ENCODE measurements around the gene RFFL. TPM values are rescaled to one million over a fixed set of nuclear protein-coding genes. Genes with fewer than 3 reads are reported as not detected.

RFFL gene
- total RNA-seq, 1 experiment from 2014 or later, result 40.3 TPM

DNA sequence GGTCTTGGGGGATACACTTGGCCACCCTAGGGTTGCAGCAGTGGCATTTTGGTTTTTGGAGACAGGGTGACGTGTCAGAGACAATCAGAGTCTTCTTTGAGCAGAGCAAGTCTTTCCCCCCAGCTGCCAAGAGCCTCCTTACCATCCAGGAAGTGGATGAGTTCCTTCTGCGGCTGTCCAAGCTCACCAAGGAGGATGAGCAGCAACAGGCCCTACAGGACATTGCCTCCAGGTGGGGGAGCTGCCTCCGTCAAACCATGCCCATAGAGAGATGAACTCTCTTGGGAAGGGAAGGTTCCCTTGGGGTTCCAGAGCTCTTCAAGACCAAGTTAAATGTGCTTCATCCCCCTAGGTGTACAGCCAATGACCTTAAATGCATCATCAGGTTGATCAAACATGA lies 71.9 kb downstream of the RFFL start:
- intact Hi-C loops (cut with micrococcal nuclease), result loop anchor here (10.0 kb wide), 1 partner anchor 567 kb away; no protein-coding TSS in a partner anchor
- BruUV-seq (replicated peaks), result no TSS peak
- ATAC-seq, result no peak
- H3K4me3 ChIP-seq (replicated peaks in 1 of 2; ENCODE audit: low read depth in 1 of 2, low read length in 2 of 2), result no peak overlapping the region
- no peak overlapping the region for H3K4me2 ChIP-seq (ENCODE audit: low read length)
- ChIA-PET RAD21 (ENCODE audit: low non-redundant PET in 1 of 2, low total read pairs in 2 of 2, uncharacterized antibody in 2 of 2, unreplicated experiment in 2 of 2) (no interaction called here), CTCF (interaction anchor here (1.2 kb wide), 1 partner anchor 8 kb away, joined by 4 read pairs; no protein-coding TSS in a partner anchor), POLR2A (interaction anchor here (0.6 kb wide), 1 partner anchor 74 kb away, joined by 3 read pairs; no protein-coding TSS in a partner anchor)
- H3K9me3 ChIP-seq (ENCODE audit: control insufficient read depth in 1 of 2, insufficient read depth in 1 of 2, low read depth in 1 of 2, low read length in 2 of 2), result no peaks in the 10 kb centered on the region
- H3K36me3 ChIP-seq (ENCODE audit: control insufficient read depth in 1 of 2, insufficient read depth in 2 of 2, low read length in 2 of 2), result peaks cover 43 to 59% of the 10 kb centered on the region in 2 experiments; a peak in 3 of 4 replicates
- H3K4me1 ChIP-seq (ENCODE audit: control insufficient read depth in 1 of 2, insufficient read depth in 2 of 2, low read length in 2 of 2), result no peaks in the 10 kb centered on the region
- TF ChIP-seq YY1 (IDR thresholded peaks at IDR 0.05; ENCODE audit: extremely low read depth, insufficient replicate concordance, low read depth, low read length), result no peak
- TF ChIP-seq CEBPB (IDR thresholded peaks at IDR 0.05; ENCODE audit: low read depth), result no peak
- no peak for TF ChIP-seq MAX (IDR thresholded peaks at IDR 0.05)
- TF ChIP-seq TCF7L2 (IDR thresholded peaks at IDR 0.05; ENCODE audit: borderline replicate concordance, extremely low read depth, insufficient read depth, insufficient read length), result no peak
- no peak for TF ChIP-seq CBX3 (IDR thresholded peaks at IDR 0.05; ENCODE audit: low read depth)
- TF ChIP-seq SP1 (IDR thresholded peaks at IDR 0.05; ENCODE audit: low read depth), result no peak
- TF ChIP-seq, protein P1, sequence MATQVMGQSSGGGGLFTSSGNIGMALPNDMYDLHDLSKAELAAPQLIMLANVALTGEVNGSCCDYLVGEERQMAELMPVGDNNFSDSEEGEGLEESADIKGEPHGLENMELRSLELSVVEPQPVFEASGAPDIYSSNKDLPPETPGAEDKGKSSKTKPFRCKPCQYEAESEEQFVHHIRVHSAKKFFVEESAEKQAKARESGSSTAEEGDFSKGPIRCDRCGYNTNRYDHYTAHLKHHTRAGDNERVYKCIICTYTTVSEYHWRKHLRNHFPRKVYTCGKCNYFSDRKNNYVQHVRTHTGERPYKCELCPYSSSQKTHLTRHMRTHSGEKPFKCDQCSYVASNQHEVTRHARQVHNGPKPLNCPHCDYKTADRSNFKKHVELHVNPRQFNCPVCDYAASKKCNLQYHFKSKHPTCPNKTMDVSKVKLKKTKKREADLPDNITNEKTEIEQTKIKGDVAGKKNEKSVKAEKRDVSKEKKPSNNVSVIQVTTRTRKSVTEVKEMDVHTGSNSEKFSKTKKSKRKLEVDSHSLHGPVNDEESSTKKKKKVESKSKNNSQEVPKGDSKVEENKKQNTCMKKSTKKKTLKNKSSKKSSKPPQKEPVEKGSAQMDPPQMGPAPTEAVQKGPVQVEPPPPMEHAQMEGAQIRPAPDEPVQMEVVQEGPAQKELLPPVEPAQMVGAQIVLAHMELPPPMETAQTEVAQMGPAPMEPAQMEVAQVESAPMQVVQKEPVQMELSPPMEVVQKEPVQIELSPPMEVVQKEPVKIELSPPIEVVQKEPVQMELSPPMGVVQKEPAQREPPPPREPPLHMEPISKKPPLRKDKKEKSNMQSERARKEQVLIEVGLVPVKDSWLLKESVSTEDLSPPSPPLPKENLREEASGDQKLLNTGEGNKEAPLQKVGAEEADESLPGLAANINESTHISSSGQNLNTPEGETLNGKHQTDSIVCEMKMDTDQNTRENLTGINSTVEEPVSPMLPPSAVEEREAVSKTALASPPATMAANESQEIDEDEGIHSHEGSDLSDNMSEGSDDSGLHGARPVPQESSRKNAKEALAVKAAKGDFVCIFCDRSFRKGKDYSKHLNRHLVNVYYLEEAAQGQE (IDR thresholded peaks at IDR 0.05; ENCODE audit: low read depth), result no peak
- no peak for TF ChIP-seq ZFX (IDR thresholded peaks at IDR 0.05)
- TF ChIP-seq EZH2phosphoT487 (IDR thresholded peaks at IDR 0.05; ENCODE audit: borderline replicate concordance), result no peak
- no peak for TF ChIP-seq POLR2AphosphoS5 (IDR thresholded peaks at IDR 0.05; ENCODE audit: low read depth, low read length)
- TF ChIP-seq POLR2A (IDR thresholded peaks at IDR 0.05; ENCODE audit: borderline replicate concordance, extremely low read depth, insufficient read depth, insufficient read length), result no peak
- TF ChIP-seq, protein P2, sequence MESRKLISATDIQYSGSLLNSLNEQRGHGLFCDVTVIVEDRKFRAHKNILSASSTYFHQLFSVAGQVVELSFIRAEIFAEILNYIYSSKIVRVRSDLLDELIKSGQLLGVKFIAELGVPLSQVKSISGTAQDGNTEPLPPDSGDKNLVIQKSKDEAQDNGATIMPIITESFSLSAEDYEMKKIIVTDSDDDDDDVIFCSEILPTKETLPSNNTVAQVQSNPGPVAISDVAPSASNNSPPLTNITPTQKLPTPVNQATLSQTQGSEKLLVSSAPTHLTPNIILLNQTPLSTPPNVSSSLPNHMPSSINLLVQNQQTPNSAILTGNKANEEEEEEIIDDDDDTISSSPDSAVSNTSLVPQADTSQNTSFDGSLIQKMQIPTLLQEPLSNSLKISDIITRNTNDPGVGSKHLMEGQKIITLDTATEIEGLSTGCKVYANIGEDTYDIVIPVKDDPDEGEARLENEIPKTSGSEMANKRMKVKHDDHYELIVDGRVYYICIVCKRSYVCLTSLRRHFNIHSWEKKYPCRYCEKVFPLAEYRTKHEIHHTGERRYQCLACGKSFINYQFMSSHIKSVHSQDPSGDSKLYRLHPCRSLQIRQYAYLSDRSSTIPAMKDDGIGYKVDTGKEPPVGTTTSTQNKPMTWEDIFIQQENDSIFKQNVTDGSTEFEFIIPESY (IDR thresholded peaks at IDR 0.05; ENCODE audit: extremely low read depth, insufficient replicate concordance, low read length), result no peak
- TF ChIP-seq EGR1 (IDR thresholded peaks at IDR 0.05; ENCODE audit: low read depth), result no peak
- TF ChIP-seq FOSL1 (IDR thresholded peaks at IDR 0.05; ENCODE audit: low read depth), result no peak
- TF ChIP-seq RAD21 (IDR thresholded peaks at IDR 0.05; ENCODE audit: low read depth), result no peak
- TF ChIP-seq SIN3A (IDR thresholded peaks at IDR 0.05; ENCODE audit: low read depth), result no peak
- TF ChIP-seq ELF1 (IDR thresholded peaks at IDR 0.05; ENCODE audit: borderline replicate concordance, low read depth), result no peak
- TF ChIP-seq, protein P3, sequence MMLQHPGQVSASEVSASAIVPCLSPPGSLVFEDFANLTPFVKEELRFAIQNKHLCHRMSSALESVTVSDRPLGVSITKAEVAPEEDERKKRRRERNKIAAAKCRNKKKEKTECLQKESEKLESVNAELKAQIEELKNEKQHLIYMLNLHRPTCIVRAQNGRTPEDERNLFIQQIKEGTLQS (IDR thresholded peaks at IDR 0.05), result no peak
- no peak for TF ChIP-seq ZNF274 (IDR thresholded peaks at IDR 0.05; ENCODE audit: low read depth, low read length)
- no peak overlapping the region for H3K27ac ChIP-seq (ENCODE audit: low read depth, low read length)
- H4K20me1 ChIP-seq (ENCODE audit: insufficient read depth), result no peaks in the 10 kb centered on the region
- no peak overlapping the region for H3K9ac ChIP-seq (ENCODE audit: low read length)
- no peak overlapping the region for H2AFZ ChIP-seq (ENCODE audit: low read depth, low read length, poor library complexity, severe bottlenecking)
- H3K27me3 ChIP-seq (ENCODE audit: insufficient read depth, low read length), result no peaks in the 10 kb centered on the region
- no peak for DNase-seq (ENCODE audit: low read depth, low spot score)
- no peaks in the 10 kb centered on the region for H3K9me2 ChIP-seq (ENCODE audit: insufficient read depth)
- no peaks in the 10 kb centered on the region; the same call in 1 of the 2 replicates for H3K79me2 ChIP-seq (ENCODE audit: insufficient read depth, low read length)

Measured in HCT116 (cell line).